PC-9 (cell line): Measurements from ENCODE around the gene RAD18. TPM values are rescaled to one million over a fixed set of nuclear protein-coding genes. Genes with fewer than 3 reads are reported as not detected.

Experiments used
- BruUV-seq: library from RNA; stranded (reverse); fragments of 400-500 nt; replicated peaks from 2 replicates; lab custom pipeline; 2021; lab: Mats Ljungman, UMichigan
- CTCF ChIA-PET: fragments of 300-600 bp; sonication (Branson Sonifier 250); formaldehyde crosslinking; loops from one replicate; lab custom pipeline; 2022; ENCODE audit warnings: antibody characterized with exemption; lab: Charles Lee
- POLR2A ChIA-PET: fragments of 300-600 bp; sonication (Branson Sonifier 250); formaldehyde crosslinking; loops from one replicate; lab custom pipeline; 2022; ENCODE audit warnings: antibody characterized with exemption; ENCODE audit not compliant: unreplicated experiment; lab: Charles Lee
- DNase-seq, 2 experiments: peaks; one replicate each; pipeline versions ENCODE4 v3.0.0 to v3.0.0-alpha.2; 2015 to 2022; ENCODE audit warnings: mixed read lengths in 1 of 2
- H2AFZ ChIP-seq: fragments of 200-600 bp; sonication (generic); 2 replicates; pipeline ENCODE4 v1.8.1; 2017; ENCODE audit warnings: antibody characterized with exemption
- H3F3A ChIP-seq: fragments of 200-600 bp; sonication (generic); 2 replicates; pipeline ENCODE4 v1.8.1; 2017; ENCODE audit warnings: antibody characterized with exemption, mild to moderate bottlenecking, low read depth; ENCODE audit not compliant: insufficient read depth
- H3K27ac ChIP-seq: fragments of 200-600 bp; sonication (generic); 2 replicates; pipeline ENCODE4 v1.6.1; 2016; ENCODE audit warnings: mixed run types
- H3K27me3 ChIP-seq: fragments of 200-600 bp; sonication (generic); 2 replicates; pipeline ENCODE4 v1.6.1; 2016; ENCODE audit warnings: low read depth, mixed run types; ENCODE audit not compliant: insufficient read depth
- H3K36me3 ChIP-seq: fragments of 200-600 bp; sonication (generic); 2 replicates; pipeline ENCODE4 v1.6.1; 2016; ENCODE audit warnings: low read depth, mixed run types
- H3K4me1 ChIP-seq: fragments of 200-600 bp; sonication (generic); replicated peaks from 2 replicates; pipeline ENCODE4 v1.6.1; 2016; ENCODE audit warnings: mixed run types; ENCODE audit not compliant: insufficient read depth
- H3K4me2 ChIP-seq: fragments of 200-600 bp; sonication (generic); 2 replicates; pipeline ENCODE4 v1.6.1; 2017; ENCODE audit warnings: mixed run types
- H3K4me3 ChIP-seq: fragments of 200-600 bp; sonication (generic); 2 replicates; pipeline ENCODE4 v1.6.1; 2016; ENCODE audit warnings: mixed run types
- H3K79me2 ChIP-seq: fragments of 200-600 bp; sonication (generic); 2 replicates; pipeline ENCODE4 v1.6.1; 2017; ENCODE audit warnings: low read depth, mixed run types
- H3K9me2 ChIP-seq: fragments of 200-600 bp; sonication (generic); 2 replicates; pipeline ENCODE4 v1.8.1; 2017; ENCODE audit warnings: mild to moderate bottlenecking; ENCODE audit not compliant: insufficient read depth
- H3K9me3 ChIP-seq: fragments of 200-600 bp; sonication (generic); 2 replicates; pipeline ENCODE4 v1.8.1; 2016; ENCODE audit warnings: low read depth; ENCODE audit not compliant: insufficient read depth
- H4K20me1 ChIP-seq: fragments of 200-600 bp; sonication (generic); 2 replicates; pipeline ENCODE4 v1.8.1; 2017; ENCODE audit not compliant: insufficient read depth
- EZH2 ChIP-seq: fragments of 200-600 bp; sonication (generic); IDR thresholded peaks from 2 replicates; pipeline ENCODE4 v1.8.0; 2017; ENCODE audit warnings: antibody characterized with exemption, low read depth
- intact Hi-C: fragments of 100-400 bp; cut with micrococcal nuclease; formaldehyde crosslinking; loops from one replicate; pipeline ENCODE4 v1.10.0; 2022; ENCODE audit not compliant: unreplicated experiment
- total RNA-seq: library from RNA; stranded (reverse); gene quantifications from 2 replicates; pipeline ENCODE4 v1.2.3, GENCODE V29; 2021
- TF ChIP-seq, protein P1 (sequence below): fragments of 200-600 bp; sonication (generic); conservative IDR thresholded peaks from 2 replicates; pipeline ENCODE4 v1.6.1; 2017; ENCODE audit warnings: mixed run types, antibody characterized with exemption, mild to moderate bottlenecking, moderate library complexity

Gene RAD18
- total RNA-seq, 1 experiment from 2014 or later = 29.1 TPM

DNA sequence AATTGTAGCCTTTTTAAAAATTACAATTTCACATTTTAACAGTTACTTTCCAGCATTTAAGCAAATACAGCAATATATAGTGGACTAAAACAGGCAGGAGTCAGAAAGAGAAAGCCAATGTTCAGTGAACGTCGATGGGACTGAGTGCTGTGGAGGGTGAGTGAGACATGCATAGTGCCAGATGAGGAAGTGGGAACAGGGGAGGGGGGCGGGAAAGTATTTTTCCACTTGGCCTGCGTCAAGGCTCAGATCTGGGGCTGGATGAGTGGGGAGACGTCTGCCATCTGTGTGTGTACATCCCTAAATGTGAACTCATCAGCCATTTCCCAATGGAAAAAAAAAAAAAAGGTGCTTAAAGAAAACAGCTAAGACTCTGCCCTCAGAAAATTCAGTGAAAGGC is 19.2 kb upstream of the RAD18 start:
- Histone ChIP-seq H3K4me2 (no peak overlapping the region), H2AFZ (no peak overlapping the region), H3K27me3 (peaks cover 39% of the 10 kb centered on the region), H3K4me1 (no peaks in the 10 kb centered on the region), H4K20me1 (no peaks in the 10 kb centered on the region), H3K27ac (no peak overlapping the region), H3K36me3 (no peaks in the 10 kb centered on the region), H3K4me3 (no peak overlapping the region), H3K9me2 (no peaks in the 10 kb centered on the region), H3K79me2 (no peaks in the 10 kb centered on the region), H3K9me3 (0 out of 2 replicates have a peak, but pooled peaks cover 6% of the 10 kb centered on the region), H3F3A (no peaks in the 10 kb centered on the region)
- TF ChIP-seq, protein P1, sequence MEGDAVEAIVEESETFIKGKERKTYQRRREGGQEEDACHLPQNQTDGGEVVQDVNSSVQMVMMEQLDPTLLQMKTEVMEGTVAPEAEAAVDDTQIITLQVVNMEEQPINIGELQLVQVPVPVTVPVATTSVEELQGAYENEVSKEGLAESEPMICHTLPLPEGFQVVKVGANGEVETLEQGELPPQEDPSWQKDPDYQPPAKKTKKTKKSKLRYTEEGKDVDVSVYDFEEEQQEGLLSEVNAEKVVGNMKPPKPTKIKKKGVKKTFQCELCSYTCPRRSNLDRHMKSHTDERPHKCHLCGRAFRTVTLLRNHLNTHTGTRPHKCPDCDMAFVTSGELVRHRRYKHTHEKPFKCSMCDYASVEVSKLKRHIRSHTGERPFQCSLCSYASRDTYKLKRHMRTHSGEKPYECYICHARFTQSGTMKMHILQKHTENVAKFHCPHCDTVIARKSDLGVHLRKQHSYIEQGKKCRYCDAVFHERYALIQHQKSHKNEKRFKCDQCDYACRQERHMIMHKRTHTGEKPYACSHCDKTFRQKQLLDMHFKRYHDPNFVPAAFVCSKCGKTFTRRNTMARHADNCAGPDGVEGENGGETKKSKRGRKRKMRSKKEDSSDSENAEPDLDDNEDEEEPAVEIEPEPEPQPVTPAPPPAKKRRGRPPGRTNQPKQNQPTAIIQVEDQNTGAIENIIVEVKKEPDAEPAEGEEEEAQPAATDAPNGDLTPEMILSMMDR = no peak
- no peak for TF ChIP-seq EZH2
- DNase-seq = no peak
- intact Hi-C loops = no loop called here
- ChIA-PET POLR2A (no interaction called here), CTCF (no interaction called here)
- no TSS peak for BruUV-seq

DNA sequence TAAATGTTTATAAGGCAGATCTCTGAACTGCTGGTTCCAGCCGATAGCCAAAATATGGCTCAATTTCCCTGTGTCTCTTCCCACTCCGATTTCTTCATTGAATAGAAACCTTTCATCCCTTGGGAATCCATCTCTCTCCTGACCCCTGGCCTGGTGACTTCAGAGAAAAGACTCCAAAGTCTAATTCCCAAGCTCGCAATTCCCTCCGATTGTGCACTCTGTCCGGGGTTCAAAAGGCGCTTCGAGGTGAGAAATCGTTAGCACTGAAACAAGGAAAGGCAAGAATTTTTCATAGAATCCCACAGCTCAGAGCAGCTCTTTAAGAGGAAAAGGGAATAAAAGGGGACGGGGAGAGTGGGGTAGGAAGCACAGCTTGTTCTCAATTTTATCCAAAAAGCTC is 18.4 kb upstream of the RAD18 start:
- BruUV-seq = no TSS peak
- H2AFZ ChIP-seq = no peak overlapping the region
- CTCF ChIA-PET = no interaction called here

DNA sequence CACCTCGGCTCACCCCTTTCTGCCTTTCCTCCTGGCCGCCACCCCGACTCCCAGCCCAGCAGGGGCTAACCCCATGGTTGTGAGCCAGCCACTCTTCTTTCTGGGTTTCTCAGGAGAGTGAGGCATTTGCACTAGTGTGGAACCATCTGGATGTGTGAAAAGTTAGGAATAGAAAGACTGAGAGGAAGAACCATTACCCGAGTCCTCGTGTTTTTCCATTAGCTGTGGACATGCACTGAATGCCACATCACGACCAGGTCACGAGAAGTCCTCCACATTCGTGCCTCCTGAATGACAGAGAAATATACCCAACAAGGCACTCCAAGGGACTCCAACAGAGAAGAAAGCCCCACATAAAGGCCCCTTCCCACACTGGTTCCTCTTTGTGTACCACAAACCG is 18.0 kb upstream of the RAD18 start:
- Histone ChIP-seq H3K27me3 (peaks cover 39% of the 10 kb centered on the region), H2AFZ (no peak overlapping the region), H4K20me1 (no peaks in the 10 kb centered on the region), H3K4me2 (no peak overlapping the region), H3K4me3 (no peak overlapping the region), H3F3A (no peaks in the 10 kb centered on the region), H3K4me1 (no peaks in the 10 kb centered on the region), H3K9me2 (no peaks in the 10 kb centered on the region), H3K36me3 (no peaks in the 10 kb centered on the region), H3K79me2 (no peaks in the 10 kb centered on the region), H3K27ac (no peak overlapping the region), H3K9me3 (0 out of 2 replicates have a peak, but pooled peaks cover 6% of the 10 kb centered on the region)
- BruUV-seq = no TSS peak
- ChIA-PET POLR2A (no interaction called here), CTCF (no interaction called here)
- intact Hi-C loops = no loop called here
- DNase-seq = no peak
- TF ChIP-seq, protein P1 = no peak
- TF ChIP-seq EZH2 = no peak

More for the DNA sequence above, 18.4 kb upstream of the RAD18 start:
- intact Hi-C loops = no loop called here
- Histone ChIP-seq H3F3A (no peaks in the 10 kb centered on the region), H3K4me3 (no peak overlapping the region), H3K4me2 (no peak overlapping the region), H3K27ac (no peak overlapping the region), H3K27me3 (peaks cover 39% of the 10 kb centered on the region), H4K20me1 (no peaks in the 10 kb centered on the region), H3K9me3 (0 out of 2 replicates have a peak, but pooled peaks cover 6% of the 10 kb centered on the region), H3K79me2 (no peaks in the 10 kb centered on the region), H3K9me2 (no peaks in the 10 kb centered on the region), H3K4me1 (no peaks in the 10 kb centered on the region), H3K36me3 (no peaks in the 10 kb centered on the region)
- POLR2A ChIA-PET = no interaction called here
- TF ChIP-seq EZH2 = no peak
- DNase-seq = no peak

DNA sequence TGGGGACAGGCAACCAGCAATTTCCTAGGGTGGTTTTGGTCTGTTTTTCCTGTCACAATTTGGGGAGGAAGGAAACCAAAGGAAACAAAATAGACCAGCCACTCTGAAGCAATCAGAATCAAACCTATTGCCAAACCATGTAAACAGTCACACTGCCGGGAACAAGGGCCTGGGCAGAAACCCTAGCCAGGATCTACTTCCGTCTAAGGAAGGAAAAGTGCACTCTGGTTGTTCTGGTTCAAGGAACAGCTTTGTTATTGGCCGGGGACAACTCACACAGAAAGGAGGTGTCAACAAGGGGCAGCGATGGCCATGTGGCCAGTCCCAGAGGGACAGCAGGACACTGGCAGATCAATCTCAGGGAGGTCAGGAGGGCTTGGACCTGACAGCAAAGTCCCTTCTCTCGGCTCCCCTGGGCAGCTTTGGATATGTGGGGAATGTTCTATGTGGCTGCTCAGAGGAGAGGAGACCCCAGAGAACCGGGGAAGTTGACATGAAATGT is 17.5 kb upstream of the RAD18 start:
- no peaks in the 10 kb centered on the region for H3K4me1 ChIP-seq
- H3K27me3 ChIP-seq = peaks cover 39% of the 10 kb centered on the region
- no peaks in the 10 kb centered on the region for H3K36me3 ChIP-seq
- H3K79me2 ChIP-seq = no peaks in the 10 kb centered on the region
- intact Hi-C loops = no loop called here
- no TSS peak for BruUV-seq
- no peaks in the 10 kb centered on the region for H3K9me2 ChIP-seq
- H3K4me2 ChIP-seq = no peak overlapping the region
- no peak overlapping the region for H3K27ac ChIP-seq
- H3K9me3 ChIP-seq = 0 out of 2 replicates have a peak, but pooled peaks cover 6% of the 10 kb centered on the region
- POLR2A ChIA-PET = no interaction called here
- H4K20me1 ChIP-seq = no peaks in the 10 kb centered on the region
- TF ChIP-seq, protein P1 = no peak
- TF ChIP-seq EZH2 = no peak
- no peaks in the 10 kb centered on the region for H3F3A ChIP-seq
- H3K4me3 ChIP-seq = no peak overlapping the region
- no peak overlapping the region for H2AFZ ChIP-seq
- CTCF ChIA-PET = no interaction called here
- DNase-seq = no peak
